ENCODE results near the gene DUOXA1.

- TF ChIP-seq POLR2A (IDR thresholded peaks at IDR 0.05) (no peak), CTCF (IDR thresholded peaks at IDR 0.05 in 4 of 5, conservative IDR thresholded peaks at IDR 0.05 in 1 of 5) (no peak)
Observed at GRCh38 chr15:45111390-45112142, 18.1 kb downstream of the DUOXA1 start.
